ENCODE data around the gene INO80. TPM values are rescaled to one million over a fixed set of nuclear protein-coding genes. Genes with fewer than 3 reads are reported as not detected.

Gene INO80
- total and polyA plus RNA-seq, 2 donors (not counting 3 experiments of a cell fraction or from before 2014, with no cell fraction given): 5.7 to 29.1 TPM

GRCh38 chr15:40958146-40958545 lies 157.9 kb downstream of the INO80 start:
- no peak overlapping the region for H3K9ac ChIP-seq (replicated peaks; ENCODE audit: extremely low read depth, insufficient read depth, low read length)
- no TSS peak for BruUV-seq (replicated peaks)
- dilution Hi-C loops (cut with MboI; ENCODE audit: extremely low pct_ligation_motif_present, low sequenced_read_pairs): no loop called here
- ChIA-PET CTCF (interaction anchor here (1.0 to 9.3 kb wide), 3 partner anchors 17 to 228 kb away, joined by 3 to 101 read pairs (median 3); no protein-coding TSS in a partner anchor), POLR2A (no interaction called here)
- peaks cover 3% of the 10 kb centered on the region for H3K4me1 ChIP-seq (ENCODE audit: control insufficient read depth, extremely low read depth, insufficient read depth, low read length)
- H4K20me1 ChIP-seq (replicated peaks; ENCODE audit: control insufficient read depth, extremely low read depth, insufficient read depth, low read length): no peaks in the 10 kb centered on the region
- DNase-seq (ENCODE audit: low read depth, low spot score): no peak
- no peak overlapping the region for H2AFZ ChIP-seq (ENCODE audit: low read depth, low read length)
- TF ChIP-seq EZH2 (IDR thresholded peaks at IDR 0.05; ENCODE audit: borderline replicate concordance, low read depth, low read length, severe bottlenecking): no peak
- TF ChIP-seq JUN (IDR thresholded peaks at IDR 0.05; ENCODE audit: borderline replicate concordance, insufficient read depth, insufficient read length, low read depth): no peak
- no peak for TF ChIP-seq FOS (IDR thresholded peaks at IDR 0.05; ENCODE audit: borderline replicate concordance, insufficient read depth, low read length)
- TF ChIP-seq MYC (IDR thresholded peaks at IDR 0.05; ENCODE audit: low read depth, low read length): no peak
- TF ChIP-seq POLR2A (IDR thresholded peaks at IDR 0.05; ENCODE audit: low read depth, low read length): no peak
- TF ChIP-seq POLR2AphosphoS5 (IDR thresholded peaks at IDR 0.05; ENCODE audit: insufficient read depth, low read depth, low read length): no peak
- TF ChIP-seq, protein P1, sequence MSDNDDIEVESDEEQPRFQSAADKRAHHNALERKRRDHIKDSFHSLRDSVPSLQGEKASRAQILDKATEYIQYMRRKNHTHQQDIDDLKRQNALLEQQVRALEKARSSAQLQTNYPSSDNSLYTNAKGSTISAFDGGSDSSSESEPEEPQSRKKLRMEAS (IDR thresholded peaks at IDR 0.05; ENCODE audit: insufficient read depth, insufficient read length): no peak
- TF ChIP-seq GATA2 (IDR thresholded peaks at IDR 0.05; ENCODE audit: insufficient read depth, insufficient read length, low read depth, low read length): no peak
- TF ChIP-seq, protein P2, sequence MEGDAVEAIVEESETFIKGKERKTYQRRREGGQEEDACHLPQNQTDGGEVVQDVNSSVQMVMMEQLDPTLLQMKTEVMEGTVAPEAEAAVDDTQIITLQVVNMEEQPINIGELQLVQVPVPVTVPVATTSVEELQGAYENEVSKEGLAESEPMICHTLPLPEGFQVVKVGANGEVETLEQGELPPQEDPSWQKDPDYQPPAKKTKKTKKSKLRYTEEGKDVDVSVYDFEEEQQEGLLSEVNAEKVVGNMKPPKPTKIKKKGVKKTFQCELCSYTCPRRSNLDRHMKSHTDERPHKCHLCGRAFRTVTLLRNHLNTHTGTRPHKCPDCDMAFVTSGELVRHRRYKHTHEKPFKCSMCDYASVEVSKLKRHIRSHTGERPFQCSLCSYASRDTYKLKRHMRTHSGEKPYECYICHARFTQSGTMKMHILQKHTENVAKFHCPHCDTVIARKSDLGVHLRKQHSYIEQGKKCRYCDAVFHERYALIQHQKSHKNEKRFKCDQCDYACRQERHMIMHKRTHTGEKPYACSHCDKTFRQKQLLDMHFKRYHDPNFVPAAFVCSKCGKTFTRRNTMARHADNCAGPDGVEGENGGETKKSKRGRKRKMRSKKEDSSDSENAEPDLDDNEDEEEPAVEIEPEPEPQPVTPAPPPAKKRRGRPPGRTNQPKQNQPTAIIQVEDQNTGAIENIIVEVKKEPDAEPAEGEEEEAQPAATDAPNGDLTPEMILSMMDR (IDR thresholded peaks at IDR 0.05; ENCODE audit: extremely low read depth in 1 of 2, insufficient read depth in 1 of 2, low read depth in 1 of 2, low read length in 2 of 2): no peak
- H3K36me3 ChIP-seq (ENCODE audit: control insufficient read depth in 2 of 2, extremely low read depth in 1 of 2, insufficient read depth in 2 of 2, low read length in 2 of 2): peaks cover 0 to 2% of the 10 kb centered on the region in 2 experiments
- no peak for FAIRE-seq
- no peaks in the 10 kb centered on the region for H3K9me1 ChIP-seq (replicated peaks; ENCODE audit: control insufficient read depth, extremely low read depth, insufficient read depth, low read length)
- H3K4me2 ChIP-seq (ENCODE audit: insufficient read depth, low read length): no peak overlapping the region
- H3K27me3 ChIP-seq (ENCODE audit: control insufficient read depth in 2 of 2, insufficient read depth in 2 of 2, low read length in 2 of 2): no peaks in the 10 kb centered on the region
- H3K4me3 ChIP-seq (replicated peaks in 1 of 3; ENCODE audit: insufficient read depth in 1 of 3, low read depth in 1 of 3, low read length in 3 of 3): no peak overlapping the region
- H3K79me2 ChIP-seq (ENCODE audit: control insufficient read depth, insufficient read depth, low read length): no peaks in the 10 kb centered on the region
- intact Hi-C loops (cut with micrococcal nuclease): no loop called here
- H3K27ac ChIP-seq (ENCODE audit: insufficient read depth, low read depth, low read length): no peak overlapping the region
- no peaks in the 10 kb centered on the region for H3K9me3 ChIP-seq (replicated peaks; ENCODE audit: control insufficient read depth, insufficient read depth, low read length)

Measured in endothelial cell of umbilical vein (primary cell).